Esophagus muscularis mucosa (tissue), 3 donors: Measurements from ENCODE around the gene RANBP17.

Source experiments
- CTCF ChIP-seq, 3 experiments: fragments of 200-600 bp in 2 of 3; fragments of 450-650 bp in 1 of 3; sonication (generic) in 2 of 3; IDR thresholded peaks; one replicate each; pipeline ENCODE4 v1.5.1; 2017 to 2019; ENCODE audit warnings: antibody characterized with exemption in 3 of 3, mild to moderate bottlenecking in 2 of 3, moderate library complexity in 1 of 3
- POLR2AphosphoS5 ChIP-seq, 2 donors: sonication (generic); formaldehyde crosslinking; IDR thresholded peaks; one replicate each; pipeline ENCODE4 v1.6.1; 2017; ENCODE audit warnings: antibody characterized with exemption in 2 of 2

DNA sequence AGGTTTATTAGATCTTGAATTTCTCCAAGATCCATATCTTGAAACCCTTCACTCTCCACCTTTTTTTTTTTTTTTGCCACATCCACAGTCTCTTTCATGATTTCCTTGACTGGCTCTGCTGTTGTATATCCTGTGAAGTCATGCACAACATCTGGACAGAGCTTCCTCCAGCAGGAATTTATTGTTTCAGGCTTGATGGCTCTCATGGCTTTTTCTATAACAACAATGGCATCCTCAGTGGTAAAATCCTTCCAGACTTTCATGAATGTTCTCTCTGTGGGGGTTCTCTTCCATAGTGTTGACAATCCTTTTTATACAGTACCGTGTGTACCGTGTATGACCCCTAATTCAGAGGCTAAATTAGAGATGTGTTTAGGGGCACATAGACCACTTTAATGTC is 24.0 kb downstream of the RANBP17 start:
- TF ChIP-seq POLR2AphosphoS5 (IDR thresholded peaks at IDR 0.05): no peak
- TF ChIP-seq CTCF (IDR thresholded peaks at IDR 0.05): no peak
